Measurements from ENCODE around the gene GPS2.

DNA sequence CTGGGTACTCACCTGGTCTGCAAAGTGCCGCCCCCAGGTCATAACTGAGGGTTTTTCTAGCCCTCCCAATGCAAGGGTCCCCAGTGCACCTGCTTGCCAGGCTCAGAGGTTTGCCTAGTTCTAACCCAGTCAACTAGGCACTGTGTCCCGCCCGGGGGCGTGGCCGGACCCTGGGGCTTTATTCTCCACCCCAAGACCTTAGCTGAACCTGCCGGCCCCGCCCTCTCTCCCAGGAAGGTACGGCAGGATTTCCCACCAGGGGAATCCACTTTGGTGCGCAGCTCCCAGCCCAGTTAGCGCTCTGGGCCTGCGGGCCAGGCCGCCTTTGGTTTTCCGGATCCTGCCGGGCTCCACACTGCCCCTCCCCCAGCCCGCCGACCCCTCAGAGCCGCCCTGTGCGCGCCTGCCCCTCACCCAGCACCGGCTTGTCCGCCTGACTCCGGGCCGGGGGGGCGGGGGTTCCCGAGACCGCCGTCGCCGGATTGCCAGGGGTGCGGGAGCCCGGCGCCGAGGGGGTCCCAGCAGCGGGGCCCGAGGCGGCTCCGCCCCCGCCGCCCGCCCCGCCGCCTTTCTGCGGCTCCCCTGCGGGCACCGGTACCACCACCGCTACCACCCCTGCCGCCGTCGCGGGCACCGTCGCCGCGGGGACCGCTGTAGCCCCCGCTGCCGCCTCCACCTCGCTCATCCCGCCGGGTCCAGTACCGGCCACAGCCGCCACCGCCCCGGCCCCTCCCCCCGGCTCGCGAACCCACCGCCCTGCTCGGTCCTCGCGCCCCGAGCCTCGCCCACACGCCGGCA lies 21.1 kb downstream of the GPS2 start:
- TF ChIP-seq, protein P1, sequence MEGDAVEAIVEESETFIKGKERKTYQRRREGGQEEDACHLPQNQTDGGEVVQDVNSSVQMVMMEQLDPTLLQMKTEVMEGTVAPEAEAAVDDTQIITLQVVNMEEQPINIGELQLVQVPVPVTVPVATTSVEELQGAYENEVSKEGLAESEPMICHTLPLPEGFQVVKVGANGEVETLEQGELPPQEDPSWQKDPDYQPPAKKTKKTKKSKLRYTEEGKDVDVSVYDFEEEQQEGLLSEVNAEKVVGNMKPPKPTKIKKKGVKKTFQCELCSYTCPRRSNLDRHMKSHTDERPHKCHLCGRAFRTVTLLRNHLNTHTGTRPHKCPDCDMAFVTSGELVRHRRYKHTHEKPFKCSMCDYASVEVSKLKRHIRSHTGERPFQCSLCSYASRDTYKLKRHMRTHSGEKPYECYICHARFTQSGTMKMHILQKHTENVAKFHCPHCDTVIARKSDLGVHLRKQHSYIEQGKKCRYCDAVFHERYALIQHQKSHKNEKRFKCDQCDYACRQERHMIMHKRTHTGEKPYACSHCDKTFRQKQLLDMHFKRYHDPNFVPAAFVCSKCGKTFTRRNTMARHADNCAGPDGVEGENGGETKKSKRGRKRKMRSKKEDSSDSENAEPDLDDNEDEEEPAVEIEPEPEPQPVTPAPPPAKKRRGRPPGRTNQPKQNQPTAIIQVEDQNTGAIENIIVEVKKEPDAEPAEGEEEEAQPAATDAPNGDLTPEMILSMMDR (IDR thresholded peaks at IDR 0.05), result no peak
- no peak for TF ChIP-seq POLR2A (IDR thresholded peaks at IDR 0.05)
